HCT116 (cell line): ENCODE data around the gene FOXN3. TPM values are rescaled to one million over a fixed set of nuclear protein-coding genes. Genes with fewer than 3 reads are reported as not detected.
"Not testable (repeated sequence)": the region's sequence is repeated elsewhere in the genome, so short reads cannot be mapped to it uniquely, and the experiment has no call there.

Experiments used
- ATAC-seq: fragments of 200-7000 bp; cut with Tn5 transposase; 2 replicates; pipeline ENCODE4 v1.9.1; 2020; ENCODE audit warnings: mild to moderate bottlenecking, moderate library complexity
- BruUV-seq: library from RNA; stranded (reverse); fragments of 400-500 nt; replicated peaks from 2 replicates; lab custom pipeline; 2021; lab: Mats Ljungman, UMichigan
- CTCF ChIA-PET: fragments of 300-600 bp; sonication (Branson Sonifier 250); formaldehyde crosslinking; loops from one replicate; lab custom pipeline; 2021; ENCODE audit warnings: antibody characterized with exemption; lab: Charles Lee
- POLR2A ChIA-PET: fragments of 300-600, 350-600 bp; sonication (Branson Sonifier 250); formaldehyde crosslinking; loops from one replicate; lab custom pipeline; 2021; ENCODE audit warnings: antibody characterized with exemption; lab: Charles Lee
- RAD21 ChIA-PET, 2 experiments: fragments of 300-600 bp; sonication (Branson Sonifier 250); formaldehyde crosslinking; loops; one replicate each; lab custom pipeline; 2023; ENCODE audit warnings: low total read pairs in 2 of 2; ENCODE audit not compliant: uncharacterized antibody in 2 of 2, unreplicated experiment in 2 of 2, low non-redundant PET in 1 of 2; lab: Charles Lee
- DNase-seq: peaks from one replicate; pipeline ENCODE4 v3.0.0-alpha.2; 2010; ENCODE audit warnings: low read depth, low spot score
- H2AFZ ChIP-seq: fragments of 200-600 bp; shearing (Covaris generic), sonication (generic); 2 replicates; pipeline ENCODE4 v1.6.1; 2017; ENCODE audit warnings: low read depth, mixed run types, mixed read lengths, antibody characterized with exemption, low read length; ENCODE audit not compliant: poor library complexity, severe bottlenecking
- H3K27ac ChIP-seq: 2 replicates; pipeline ENCODE4 v1.5.1; 2012; ENCODE audit warnings: low read depth, low read length
- H3K27me3 ChIP-seq: fragments of 200-600 bp; sonication (generic); 2 replicates; pipeline ENCODE4 v1.6.1; 2016; ENCODE audit warnings: mixed run types, low read length, mixed read lengths; ENCODE audit not compliant: insufficient read depth
- H3K36me3 ChIP-seq, 2 experiments: fragments of 200-500 bp in 1 of 2; fragments of 200-600 bp in 1 of 2; sonication (Bioruptor generic) in 1 of 2; sonication (generic) in 1 of 2; 2 replicates each; pipeline versions ENCODE4 v1.5.1 to v1.6.1; 2014 to 2016; ENCODE audit warnings: low read length in 2 of 2, inconsistent platforms in 1 of 2, mixed read lengths in 1 of 2, mixed run types in 1 of 2; ENCODE audit not compliant: insufficient read depth in 2 of 2, control insufficient read depth in 1 of 2
- H3K4me1 ChIP-seq, 2 experiments: fragments of 200-600 bp in 1 of 2; sonication (generic) in 1 of 2; 2 replicates each; pipeline versions ENCODE4 v1.5.1 to v1.6.1; 2012 to 2017; ENCODE audit warnings: low read length in 2 of 2, inconsistent platforms in 1 of 2, mild to moderate bottlenecking in 1 of 2, mixed read lengths in 1 of 2, mixed run types in 1 of 2, moderate library complexity in 1 of 2; ENCODE audit not compliant: insufficient read depth in 2 of 2, control insufficient read depth in 1 of 2
- H3K4me2 ChIP-seq: fragments of 200-600 bp; sonication (generic); 2 replicates; pipeline ENCODE4 v1.6.1; 2017; ENCODE audit warnings: mixed run types, low read length, mixed read lengths
- H3K4me3 ChIP-seq, 2 experiments: fragments of 200-600 bp in 1 of 2; sonication (generic) in 1 of 2; replicated peaks in 1 of 2; 2 replicates each; pipeline ENCODE4 v1.5.1; 2011 to 2016; ENCODE audit warnings: low read length in 2 of 2, control low read depth in 1 of 2, low read depth in 1 of 2, mild to moderate bottlenecking in 1 of 2, mixed read lengths in 1 of 2, mixed run types in 1 of 2
- H3K79me2 ChIP-seq: fragments of 200-600 bp; sonication (generic); 2 replicates; pipeline ENCODE4 v1.6.1; 2017; ENCODE audit warnings: mild to moderate bottlenecking, mixed run types, low read length, moderate library complexity, mixed read lengths; ENCODE audit not compliant: insufficient read depth
- H3K9ac ChIP-seq: fragments of 200-600 bp; sonication (generic); 2 replicates; pipeline ENCODE4 v1.6.1; 2016; ENCODE audit warnings: low read length, mixed read lengths
- H3K9me2 ChIP-seq: fragments of 200-600 bp; sonication (generic), shearing (Covaris generic); 2 replicates; pipeline ENCODE4 v1.6.1; 2017; ENCODE audit warnings: mixed run types, mild to moderate bottlenecking, moderate library complexity; ENCODE audit not compliant: insufficient read depth
- H3K9me3 ChIP-seq, 2 experiments: fragments of 200-500 bp in 1 of 2; fragments of 200-600 bp in 1 of 2; sonication (Bioruptor generic) in 1 of 2; sonication (generic) in 1 of 2; 2 replicates each; pipeline ENCODE4 v1.6.1; 2014 to 2017; ENCODE audit warnings: low read length in 2 of 2, mixed read lengths in 2 of 2, inconsistent platforms in 1 of 2, low read depth in 1 of 2, mild to moderate bottlenecking in 1 of 2, mixed run types in 1 of 2, moderate library complexity in 1 of 2; ENCODE audit not compliant: control insufficient read depth in 1 of 2, insufficient read depth in 1 of 2
- H4K20me1 ChIP-seq: fragments of 200-600 bp; sonication (generic), shearing (Covaris generic); 2 replicates; pipeline ENCODE4 v1.6.1; 2017; ENCODE audit warnings: mixed run types, mild to moderate bottlenecking, moderate library complexity; ENCODE audit not compliant: insufficient read depth
- ZBTB33 ChIP-seq: IDR thresholded peaks from 2 replicates; pipeline ENCODE4 v1.6.1; 2011; ENCODE audit warnings: mild to moderate bottlenecking, low read length, moderate library complexity; ENCODE audit not compliant: insufficient replicate concordance; ENCODE audit errors: extremely low read depth
- intact Hi-C: fragments of 100-400 bp; cut with micrococcal nuclease; formaldehyde crosslinking; loops from 2 replicates; pipeline ENCODE4 v1.10.0; 2022
- total RNA-seq: library from RNA; stranded (reverse); gene quantifications from one replicate; pipeline ENCODE4 v1.2.1, GENCODE V29; 2021; ENCODE audit not compliant: unreplicated experiment

Gene FOXN3
- total RNA-seq, 1 experiment from 2014 or later: 20.0 TPM

GRCh38 chr14:89294872-89295271 is 122.2 kb downstream of the FOXN3 start:
- RAD21 ChIA-PET: no interaction called here
- Histone ChIP-seq H3K9me3 (no peaks in the 10 kb centered on the region), H3K9me2 (no peaks in the 10 kb centered on the region), H2AFZ (no peak overlapping the region), H3K79me2 (no peaks in the 10 kb centered on the region), H3K4me2 (no peak overlapping the region), H3K9ac (no peak overlapping the region), H3K27ac (no peak overlapping the region), H3K36me3 (no peaks in the 10 kb centered on the region), H4K20me1 (no peaks in the 10 kb centered on the region), H3K4me1 (no peaks in the 10 kb centered on the region), H3K27me3 (no peaks in the 10 kb centered on the region), H3K4me3 (no peak overlapping the region)
- BruUV-seq: no TSS peak
- POLR2A ChIA-PET: no interaction called here
- CTCF ChIA-PET: no interaction called here
- no peak for DNase-seq
- ATAC-seq: no peak
- intact Hi-C loops: no loop called here
- no peak for TF ChIP-seq ZBTB33

GRCh38 chr14:89294469-89294868 is 122.6 kb downstream of the FOXN3 start:
- RAD21 ChIA-PET, DNase-seq, H3K36me3 ChIP-seq, H2AFZ ChIP-seq, H3K4me2 ChIP-seq, H3K9me3 ChIP-seq, BruUV-seq, POLR2A ChIA-PET, H3K27ac ChIP-seq, H3K4me3 ChIP-seq, H3K27me3 ChIP-seq, H3K9me2 ChIP-seq, H3K79me2 ChIP-seq, H4K20me1 ChIP-seq, intact Hi-C loops, H3K9ac ChIP-seq, ATAC-seq, CTCF ChIA-PET, H3K4me1 ChIP-seq: not testable (repeated sequence)
